ENCODE measurements around the gene KCNA10. TPM values are rescaled to one million over a fixed set of nuclear protein-coding genes. Genes with fewer than 3 reads are reported as not detected.

The KCNA10 gene
- total and polyA plus RNA-seq, 2 of the 13 experiments (the other 11 are each of a cell fraction or from before 2014, with no cell fraction given): not detected

DNA sequence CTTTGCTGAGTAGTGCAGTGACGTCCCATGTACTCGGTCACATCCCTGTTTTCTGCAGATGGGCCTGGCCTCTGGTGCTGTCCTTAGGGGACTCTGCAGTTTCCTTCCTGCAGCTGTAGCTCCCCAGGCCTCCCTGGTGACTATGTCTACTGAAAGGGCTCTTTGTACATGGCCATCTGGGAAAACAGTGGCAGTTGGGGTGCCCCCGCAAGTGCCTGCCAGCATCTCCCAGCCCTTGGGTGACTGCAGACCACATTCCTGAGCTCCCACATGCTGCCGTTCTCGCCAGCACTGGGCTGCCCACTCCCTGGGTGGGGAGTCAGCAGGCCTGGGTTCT, 37.5 kb upstream of the KCNA10 start:
- Histone ChIP-seq H3K4me3 (replicated peaks in 1 of 3; ENCODE audit: insufficient read depth in 1 of 3, low read depth in 2 of 3, low read length in 3 of 3) (no peak overlapping the region), H3K36me3 (replicated peaks in 1 of 2; ENCODE audit: control insufficient read depth in 1 of 2, insufficient read depth in 2 of 2, low read length in 2 of 2) (no peaks in the 10 kb centered on the region), H3K4me2 (ENCODE audit: low read depth, low read length) (no peak overlapping the region), H3K79me2 (ENCODE audit: insufficient read depth, low read length) (no peaks in the 10 kb centered on the region), H2AFZ (ENCODE audit: low read length) (no peak overlapping the region), H3K4me1 (ENCODE audit: insufficient read depth, low read length) (no peaks in the 10 kb centered on the region), H3K27ac (ENCODE audit: extremely low read length, insufficient read depth, low read length) (no peak overlapping the region), H3K9ac (ENCODE audit: insufficient read depth, low read depth, low read length) (no peak overlapping the region), H3K9me3 (ENCODE audit: low read length) (no peaks in the 10 kb centered on the region), H4K20me1 (ENCODE audit: insufficient read depth, low read length) (peaks cover 8% of the 10 kb centered on the region; the same call in 1 of the 2 replicates), H3K27me3 (ENCODE audit: control insufficient read depth in 1 of 2, insufficient read depth in 2 of 2, low read length in 2 of 2) (peaks cover 5 to 25% of the 10 kb centered on the region in 2 experiments; a peak in 4 of 5 replicates)
- POLR2A ChIA-PET: no interaction called here
- BruUV-seq (replicated peaks): no TSS peak
- no peak for ATAC-seq
- 17% methylated on average over 2 of the region's 5 CpGs for WGBS (ENCODE audit: low lambda C conversion rate)
- in situ Hi-C loops (cut with HindIII; ENCODE audit: extremely low pct_ligation_motif_present, low pct_unique_long_range_greater_than_20kb) (loop anchor here (5.0 kb wide), 1 partner anchor 56 kb away; no protein-coding TSS in a partner anchor), intact Hi-C loops (cut with micrococcal nuclease; ENCODE audit: unreplicated experiment) (no loop called here)
- no peak for FAIRE-seq
- TF ChIP-seq TBP (CRISPR knock-in tag; IDR thresholded peaks at IDR 0.05) (no peak), DPF2 (CRISPR knock-in tag; IDR thresholded peaks at IDR 0.05; ENCODE audit: borderline replicate concordance, low read depth) (no peak), ZNF264 (CRISPR knock-in tag; IDR thresholded peaks at IDR 0.05) (no peak), ZNF891 (CRISPR knock-in tag; IDR thresholded peaks at IDR 0.05) (no peak), ZFP36L1 (CRISPR knock-in tag; IDR thresholded peaks at IDR 0.05) (no peak), RARG (CRISPR knock-in tag; IDR thresholded peaks at IDR 0.05; ENCODE audit: low read depth) (no peak), PHF21A (CRISPR knock-in tag; IDR thresholded peaks at IDR 0.05) (no peak), SP140L (CRISPR knock-in tag; IDR thresholded peaks at IDR 0.05; ENCODE audit: borderline replicate concordance) (no peak), ZSCAN25 (CRISPR knock-in tag; IDR thresholded peaks at IDR 0.05) (no peak)
- DNase-seq (ENCODE audit: low spot score): no peak
- CTCF ChIA-PET (ENCODE audit: low intra/inter-chr PET ratio, low total read pairs): no interaction called here

Measured in HepG2 (cell line).